ENCODE data around the gene CHRNA4. TPM values are rescaled to one million over a fixed set of nuclear protein-coding genes. Genes with fewer than 3 reads are reported as not detected.
A peak's percentile ranks its signal among the peaks of the same experiment; 100 is the strongest.

Gene CHRNA4
- total and polyA plus RNA-seq, 2 of the 13 experiments (the other 11 are each of a cell fraction or from before 2014, with no cell fraction given) = not detected

DNA sequence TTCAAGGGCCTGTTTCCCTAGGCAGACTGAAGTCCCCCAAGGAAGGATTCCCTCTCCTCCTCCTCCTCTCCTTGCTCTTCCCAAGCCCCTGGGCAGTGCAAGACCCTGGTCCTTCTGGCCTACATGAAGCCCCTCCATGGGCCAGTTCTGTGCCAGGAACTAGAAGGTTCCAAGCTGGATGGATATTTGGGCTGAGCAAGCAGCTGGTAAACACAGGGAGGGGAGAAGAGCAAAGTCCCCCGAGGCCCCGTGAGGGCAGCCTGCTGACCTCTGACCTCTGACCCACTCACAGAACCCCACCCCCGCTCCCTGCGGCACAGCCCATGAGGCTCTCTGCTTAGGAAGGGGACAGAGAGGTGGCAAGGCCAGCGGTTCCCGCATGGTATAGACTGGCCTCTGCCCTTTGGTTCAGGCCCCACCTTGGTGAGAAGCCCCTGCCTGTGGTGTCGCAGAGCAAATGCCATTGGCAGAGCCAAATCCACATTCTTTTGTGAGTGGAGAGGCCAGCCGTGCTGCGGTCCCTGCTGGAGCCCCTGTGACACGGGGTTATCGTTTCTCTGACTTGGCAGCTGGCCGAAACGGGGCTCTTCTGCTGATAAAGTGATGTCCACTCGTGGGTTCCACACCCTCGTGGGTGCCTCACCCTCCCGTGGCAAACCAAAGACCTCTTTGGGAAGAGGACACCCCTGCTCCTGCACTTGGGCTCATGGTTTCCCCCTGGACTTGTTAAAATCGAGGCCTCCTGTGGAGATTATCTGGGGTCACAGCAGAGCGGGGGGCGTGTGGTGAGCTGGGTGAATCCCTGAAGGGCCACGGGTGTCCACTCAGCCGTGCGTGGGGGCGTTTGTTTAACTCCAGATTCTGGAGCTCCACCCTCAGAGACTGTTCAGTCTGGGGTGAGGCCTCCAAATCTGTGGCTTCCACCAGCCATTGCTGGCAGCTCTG lies 2.1 kb upstream of the CHRNA4 start (continued):
- TF ChIP-seq TBL1XR1 (IDR thresholded peaks at IDR 0.05; ENCODE audit: borderline replicate concordance, low read length, partially characterized antibody) (no peak), ZFP62 (CRISPR knock-in tag; IDR thresholded peaks at IDR 0.05) (no peak), FOXP1 (IDR thresholded peaks at IDR 0.05) (no peak), FOXP1 (CRISPR knock-in tag; IDR thresholded peaks at IDR 0.05) (peak; percentile 59; the same call in 1 of the 2 replicates), ZNF598 (CRISPR knock-in tag; IDR thresholded peaks at IDR 0.05; ENCODE audit: borderline replicate concordance) (0 out of 2 replicates have a peak, but pooled peaks have one; percentile 13), ZNF225 (CRISPR knock-in tag; IDR thresholded peaks at IDR 0.05) (peak; percentile 62; the same call in 1 of the 2 replicates), MTF2 (CRISPR knock-in tag; IDR thresholded peaks at IDR 0.05; ENCODE audit: borderline replicate concordance) (peak; percentile 55; the same call in 1 of the 2 replicates), BCL6 (CRISPR knock-in tag; IDR thresholded peaks at IDR 0.05) (peak; percentile 44; the same call in 1 of the 2 replicates), ZNF607 (CRISPR knock-in tag; IDR thresholded peaks at IDR 0.05; ENCODE audit: borderline replicate concordance) (peak; percentile 44; the same call in 1 of the 2 replicates), ZNF772 (CRISPR knock-in tag; IDR thresholded peaks at IDR 0.05) (peak; percentile 74; the same call in 1 of the 2 replicates), ZSCAN9 (CRISPR knock-in tag; IDR thresholded peaks at IDR 0.05; ENCODE audit: borderline replicate concordance) (no peak), ZMYM3 (CRISPR knock-in tag; IDR thresholded peaks at IDR 0.05) (peak; percentile 24; the same call in 1 of the 2 replicates), SP5 (CRISPR knock-in tag; IDR thresholded peaks at IDR 0.05; ENCODE audit: borderline replicate concordance, low read depth) (peak; percentile 11; the same call in 1 of the 2 replicates)
- TF ChIP-seq, protein P1, sequence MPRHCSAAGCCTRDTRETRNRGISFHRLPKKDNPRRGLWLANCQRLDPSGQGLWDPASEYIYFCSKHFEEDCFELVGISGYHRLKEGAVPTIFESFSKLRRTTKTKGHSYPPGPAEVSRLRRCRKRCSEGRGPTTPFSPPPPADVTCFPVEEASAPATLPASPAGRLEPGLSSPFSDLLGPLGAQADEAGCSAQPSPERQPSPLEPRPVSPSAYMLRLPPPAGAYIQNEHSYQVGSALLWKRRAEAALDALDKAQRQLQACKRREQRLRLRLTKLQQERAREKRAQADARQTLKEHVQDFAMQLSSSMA (CRISPR knock-in tag; IDR thresholded peaks at IDR 0.05) = peak; percentile 52; the same call in 1 of the 2 replicates
- TF ChIP-seq, protein P2, sequence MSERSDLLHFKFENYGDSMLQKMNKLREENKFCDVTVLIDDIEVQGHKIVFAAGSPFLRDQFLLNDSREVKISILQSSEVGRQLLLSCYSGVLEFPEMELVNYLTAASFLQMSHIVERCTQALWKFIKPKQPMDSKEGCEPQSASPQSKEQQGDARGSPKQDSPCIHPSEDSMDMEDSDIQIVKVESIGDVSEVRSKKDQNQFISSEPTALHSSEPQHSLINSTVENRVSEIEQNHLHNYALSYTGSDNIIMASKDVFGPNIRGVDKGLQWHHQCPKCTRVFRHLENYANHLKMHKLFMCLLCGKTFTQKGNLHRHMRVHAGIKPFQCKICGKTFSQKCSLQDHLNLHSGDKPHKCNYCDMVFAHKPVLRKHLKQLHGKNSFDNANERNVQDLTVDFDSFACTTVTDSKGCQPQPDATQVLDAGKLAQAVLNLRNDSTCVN (CRISPR knock-in tag; IDR thresholded peaks at IDR 0.05; ENCODE audit: borderline replicate concordance) = 0 out of 2 replicates have a peak, but pooled peaks have one; percentile 20
- TF ChIP-seq, protein P3, sequence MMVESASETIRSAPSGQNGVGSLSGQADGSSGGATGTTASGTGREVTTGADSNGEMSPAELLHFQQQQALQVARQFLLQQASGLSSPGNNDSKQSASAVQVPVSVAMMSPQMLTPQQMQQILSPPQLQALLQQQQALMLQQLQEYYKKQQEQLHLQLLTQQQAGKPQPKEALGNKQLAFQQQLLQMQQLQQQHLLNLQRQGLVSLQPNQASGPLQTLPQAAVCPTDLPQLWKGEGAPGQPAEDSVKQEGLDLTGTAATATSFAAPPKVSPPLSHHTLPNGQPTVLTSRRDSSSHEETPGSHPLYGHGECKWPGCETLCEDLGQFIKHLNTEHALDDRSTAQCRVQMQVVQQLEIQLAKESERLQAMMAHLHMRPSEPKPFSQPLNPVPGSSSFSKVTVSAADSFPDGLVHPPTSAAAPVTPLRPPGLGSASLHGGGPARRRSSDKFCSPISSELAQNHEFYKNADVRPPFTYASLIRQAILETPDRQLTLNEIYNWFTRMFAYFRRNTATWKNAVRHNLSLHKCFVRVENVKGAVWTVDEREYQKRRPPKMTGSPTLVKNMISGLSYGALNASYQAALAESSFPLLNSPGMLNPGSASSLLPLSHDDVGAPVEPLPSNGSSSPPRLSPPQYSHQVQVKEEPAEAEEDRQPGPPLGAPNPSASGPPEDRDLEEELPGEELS (CRISPR knock-in tag; IDR thresholded peaks at IDR 0.05) = peak; percentile 42; the same call in 1 of the 2 replicates
- TF ChIP-seq, protein P4, sequence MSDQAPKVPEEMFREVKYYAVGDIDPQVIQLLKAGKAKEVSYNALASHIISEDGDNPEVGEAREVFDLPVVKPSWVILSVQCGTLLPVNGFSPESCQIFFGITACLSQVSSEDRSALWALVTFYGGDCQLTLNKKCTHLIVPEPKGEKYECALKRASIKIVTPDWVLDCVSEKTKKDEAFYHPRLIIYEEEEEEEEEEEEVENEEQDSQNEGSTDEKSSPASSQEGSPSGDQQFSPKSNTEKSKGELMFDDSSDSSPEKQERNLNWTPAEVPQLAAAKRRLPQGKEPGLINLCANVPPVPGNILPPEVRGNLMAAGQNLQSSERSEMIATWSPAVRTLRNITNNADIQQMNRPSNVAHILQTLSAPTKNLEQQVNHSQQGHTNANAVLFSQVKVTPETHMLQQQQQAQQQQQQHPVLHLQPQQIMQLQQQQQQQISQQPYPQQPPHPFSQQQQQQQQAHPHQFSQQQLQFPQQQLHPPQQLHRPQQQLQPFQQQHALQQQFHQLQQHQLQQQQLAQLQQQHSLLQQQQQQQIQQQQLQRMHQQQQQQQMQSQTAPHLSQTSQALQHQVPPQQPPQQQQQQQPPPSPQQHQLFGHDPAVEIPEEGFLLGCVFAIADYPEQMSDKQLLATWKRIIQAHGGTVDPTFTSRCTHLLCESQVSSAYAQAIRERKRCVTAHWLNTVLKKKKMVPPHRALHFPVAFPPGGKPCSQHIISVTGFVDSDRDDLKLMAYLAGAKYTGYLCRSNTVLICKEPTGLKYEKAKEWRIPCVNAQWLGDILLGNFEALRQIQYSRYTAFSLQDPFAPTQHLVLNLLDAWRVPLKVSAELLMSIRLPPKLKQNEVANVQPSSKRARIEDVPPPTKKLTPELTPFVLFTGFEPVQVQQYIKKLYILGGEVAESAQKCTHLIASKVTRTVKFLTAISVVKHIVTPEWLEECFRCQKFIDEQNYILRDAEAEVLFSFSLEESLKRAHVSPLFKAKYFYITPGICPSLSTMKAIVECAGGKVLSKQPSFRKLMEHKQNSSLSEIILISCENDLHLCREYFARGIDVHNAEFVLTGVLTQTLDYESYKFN (CRISPR knock-in tag; conservative IDR thresholded peaks at IDR 0.05) = peak; percentile 84
- TF ChIP-seq, protein P5, sequence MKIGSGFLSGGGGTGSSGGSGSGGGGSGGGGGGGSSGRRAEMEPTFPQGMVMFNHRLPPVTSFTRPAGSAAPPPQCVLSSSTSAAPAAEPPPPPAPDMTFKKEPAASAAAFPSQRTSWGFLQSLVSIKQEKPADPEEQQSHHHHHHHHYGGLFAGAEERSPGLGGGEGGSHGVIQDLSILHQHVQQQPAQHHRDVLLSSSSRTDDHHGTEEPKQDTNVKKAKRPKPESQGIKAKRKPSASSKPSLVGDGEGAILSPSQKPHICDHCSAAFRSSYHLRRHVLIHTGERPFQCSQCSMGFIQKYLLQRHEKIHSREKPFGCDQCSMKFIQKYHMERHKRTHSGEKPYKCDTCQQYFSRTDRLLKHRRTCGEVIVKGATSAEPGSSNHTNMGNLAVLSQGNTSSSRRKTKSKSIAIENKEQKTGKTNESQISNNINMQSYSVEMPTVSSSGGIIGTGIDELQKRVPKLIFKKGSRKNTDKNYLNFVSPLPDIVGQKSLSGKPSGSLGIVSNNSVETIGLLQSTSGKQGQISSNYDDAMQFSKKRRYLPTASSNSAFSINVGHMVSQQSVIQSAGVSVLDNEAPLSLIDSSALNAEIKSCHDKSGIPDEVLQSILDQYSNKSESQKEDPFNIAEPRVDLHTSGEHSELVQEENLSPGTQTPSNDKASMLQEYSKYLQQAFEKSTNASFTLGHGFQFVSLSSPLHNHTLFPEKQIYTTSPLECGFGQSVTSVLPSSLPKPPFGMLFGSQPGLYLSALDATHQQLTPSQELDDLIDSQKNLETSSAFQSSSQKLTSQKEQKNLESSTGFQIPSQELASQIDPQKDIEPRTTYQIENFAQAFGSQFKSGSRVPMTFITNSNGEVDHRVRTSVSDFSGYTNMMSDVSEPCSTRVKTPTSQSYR (CRISPR knock-in tag; IDR thresholded peaks at IDR 0.05; ENCODE audit: borderline replicate concordance) = peak; percentile 86
